ENCODE data around the gene MAD1L1. TPM values are rescaled to one million over a fixed set of nuclear protein-coding genes. Genes with fewer than 3 reads are reported as not detected.
A peak's percentile ranks its signal among the peaks of the same experiment; 100 is the strongest.

Gene MAD1L1
- total and polyA plus RNA-seq, 2 of the 4 experiments (the other 2 are of a cell fraction): 29.0 to 40.9 TPM

- H3K27ac ChIP-seq (ENCODE audit: insufficient read depth, low read length): no peak overlapping the region
- no peak overlapping the region for H3K4me3 ChIP-seq (ENCODE audit: insufficient read depth, low read depth, low read length)
- no peak overlapping the region for H2AK5ac ChIP-seq (ENCODE audit: low read depth, low read length)
- no peak overlapping the region for H3K56ac ChIP-seq (ENCODE audit: extremely low read depth, insufficient read depth, low read length)
- H3K36me3 ChIP-seq (ENCODE audit: control insufficient read depth, insufficient read depth, low read length): peaks cover 32% of the 10 kb centered on the region
- ChIA-PET CTCF (no interaction called here), POLR2A (ENCODE audit: unreplicated experiment) (interaction anchor here (0.7 kb wide), 1 partner anchor 9 kb away, joined by 3 read pairs; no protein-coding TSS in a partner anchor)
- H3K27me3 ChIP-seq (ENCODE audit: control insufficient read depth, insufficient read depth, low read length): no peaks in the 10 kb centered on the region
- TF ChIP-seq BHLHE40 (IDR thresholded peaks at IDR 0.05; ENCODE audit: low read depth, low read length) (no peak), MXI1 (IDR thresholded peaks at IDR 0.05; ENCODE audit: borderline replicate concordance, low read depth, low read length) (no peak), SMC3 (IDR thresholded peaks at IDR 0.05; ENCODE audit: low read depth, low read length) (no peak)
- no peak overlapping the region for H3K23ac ChIP-seq (ENCODE audit: low read depth, low read length)
- no peak overlapping the region for H3K9ac ChIP-seq (ENCODE audit: low read depth, low read length)
- no peak overlapping the region for H2BK120ac ChIP-seq (ENCODE audit: low read depth, low read length)
- H4K20me1 ChIP-seq (ENCODE audit: insufficient read depth, low read length): peaks cover 7% of the 10 kb centered on the region; the same call in 1 of the 2 replicates
- H4K8ac ChIP-seq (ENCODE audit: low read depth in 2 of 2, low read length in 2 of 2): no peak overlapping the region
- peak overlapping the region; percentile 28 for H2AK9ac ChIP-seq (replicated peaks; ENCODE audit: low read depth, low read length, poor library complexity)
- WGBS, 2 experiments (ENCODE audit: extremely low coverage in 2 of 2, insufficient read length in 1 of 2): 98% methylated on average over 9 of the region's 17 CpGs; no CpG with 5 or more reads in 1 of the 2 experiments
- no peak overlapping the region for H4K5ac ChIP-seq (ENCODE audit: low read depth, low read length)
- no peak for DNase-seq
- H2BK15ac ChIP-seq (ENCODE audit: low read depth, low read length): no peak overlapping the region
- intact Hi-C loops (cut with micrococcal nuclease) (no loop called here), dilution Hi-C loops (cut with HindIII; ENCODE audit: low sequenced_read_pairs, unreplicated experiment) (no loop called here), in situ Hi-C loops (cut with MboI; ENCODE audit: low sequenced_read_pairs) (loop anchor here (5.0 kb wide), 1 partner anchor 108 kb away; no protein-coding TSS in a partner anchor)
- peaks cover 17% of the 10 kb centered on the region for H3K9me1 ChIP-seq (ENCODE audit: insufficient read depth, low read length)
- H3K4me2 ChIP-seq (ENCODE audit: low read depth, low read length): no peak overlapping the region
- H3K79me1 ChIP-seq (ENCODE audit: low read depth in 1 of 2, low read length in 2 of 2): peaks cover 30 to 54% of the 10 kb centered on the region in 2 experiments
- H3K9me3 ChIP-seq (ENCODE audit: control insufficient read depth, insufficient read depth, low read length): no peaks in the 10 kb centered on the region
- no peak overlapping the region for H2BK20ac ChIP-seq (ENCODE audit: low read depth, low read length)
- peaks cover 3% of the 10 kb centered on the region for H3K4me1 ChIP-seq (ENCODE audit: control insufficient read depth, insufficient read depth, low read length)
- H2AFZ ChIP-seq (replicated peaks; ENCODE audit: low read length, poor library complexity): no peak overlapping the region
- no peak overlapping the region for H2BK5ac ChIP-seq (ENCODE audit: low read depth, low read length, poor library complexity, severe bottlenecking)
- no peak overlapping the region for H4K91ac ChIP-seq (ENCODE audit: insufficient read depth, low read depth, low read length)
- no peak overlapping the region for H3K14ac ChIP-seq (replicated peaks; ENCODE audit: low read depth, low read length)
- no peak for ATAC-seq (ENCODE audit: low read depth)
- no peak overlapping the region for H3K18ac ChIP-seq (ENCODE audit: low read depth, low read length)
- no TSS peak for BruUV-seq (replicated peaks)
- H3K4ac ChIP-seq (ENCODE audit: low read depth, low read length): no peak overlapping the region
Observed at GRCh38 chr7:2239242-2239641, 6.5 kb upstream of the MAD1L1 start.
